ENCODE data around the gene RIN1. TPM values are rescaled to one million over a fixed set of nuclear protein-coding genes. Genes with fewer than 3 reads are reported as not detected.

RIN1 gene
- total and polyA plus RNA-seq, 2 of the 13 experiments (the other 11 are each of a cell fraction or from before 2014, with no cell fraction given): 2.4 to 4.1 TPM

DNA sequence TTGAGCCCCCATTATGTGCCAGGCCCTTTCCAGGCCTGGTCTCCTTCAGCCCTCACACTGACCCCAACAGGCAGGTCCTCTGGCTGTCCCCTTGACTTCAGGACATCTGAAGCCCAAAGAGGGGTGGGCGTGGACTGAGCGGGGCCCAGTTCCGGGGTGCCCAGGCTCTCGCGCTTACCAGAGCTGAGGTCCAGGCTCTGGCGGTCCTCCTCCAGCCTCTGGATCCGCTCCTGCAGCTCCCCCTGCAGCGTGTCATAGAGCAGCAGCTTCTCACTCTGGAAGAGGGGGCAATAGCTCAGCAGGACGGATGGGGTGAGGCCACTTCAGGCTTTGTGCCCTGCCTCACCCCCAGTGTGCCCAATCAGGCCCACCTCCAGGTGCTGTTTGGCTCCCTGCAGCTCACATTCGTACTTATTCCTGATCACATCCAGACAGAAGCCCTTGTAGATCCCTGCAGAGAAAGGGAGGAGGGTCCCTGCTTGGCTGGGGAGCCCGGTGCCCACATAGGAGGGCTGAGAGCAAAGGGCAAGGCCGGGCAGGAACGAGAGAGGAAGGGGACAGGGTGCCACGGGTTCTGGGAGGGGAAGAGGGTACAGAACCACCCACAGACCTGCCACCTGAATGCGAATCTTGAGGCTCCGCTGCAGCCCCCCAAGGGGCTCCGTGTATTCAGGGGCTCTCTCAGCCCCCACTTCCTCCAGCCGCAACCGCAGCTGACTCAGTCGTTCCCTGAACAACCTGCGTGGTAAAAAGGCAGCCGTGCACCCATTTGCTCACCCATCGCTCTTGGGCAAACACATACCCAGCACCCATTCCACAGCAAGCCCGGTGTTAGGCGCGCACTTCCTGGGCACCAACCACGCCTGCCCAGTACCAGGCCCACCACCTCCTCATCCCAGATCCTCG, 4.6 kb upstream of the RIN1 start:
- DNase-seq (ENCODE audit: low spot score): no peak
- POLR2A ChIA-PET: no interaction called here
- H3K9me3 ChIP-seq (ENCODE audit: low read length): no peaks in the 10 kb centered on the region
- no peak for ATAC-seq
- intact Hi-C loops (cut with micrococcal nuclease; ENCODE audit: unreplicated experiment) (no loop called here), in situ Hi-C loops (cut with HindIII; ENCODE audit: extremely low pct_ligation_motif_present, low pct_unique_long_range_greater_than_20kb) (no loop called here)
- peaks cover 19 to 29% of the 10 kb centered on the region in 2 experiments; a peak in 4 of 5 replicates for H3K36me3 ChIP-seq (replicated peaks in 1 of 2; ENCODE audit: control insufficient read depth in 1 of 2, insufficient read depth in 2 of 2, low read length in 2 of 2)
- peaks cover 30% of the 10 kb centered on the region for H3K4me1 ChIP-seq (ENCODE audit: insufficient read depth, low read length)
- no TSS peak for BruUV-seq (replicated peaks)
- no peak overlapping the region for H3K27ac ChIP-seq (ENCODE audit: extremely low read length, insufficient read depth, low read length)
- CTCF ChIA-PET (ENCODE audit: low intra/inter-chr PET ratio, low total read pairs): no interaction called here
- H3K9ac ChIP-seq (ENCODE audit: insufficient read depth, low read depth, low read length): no peak overlapping the region
- 97% methylated on average over 21 of the region's 28 CpGs for WGBS (ENCODE audit: low lambda C conversion rate)
- H3K27me3 ChIP-seq (ENCODE audit: control insufficient read depth in 1 of 2, insufficient read depth in 2 of 2, low read length in 2 of 2): no peaks in the 10 kb centered on the region; a peak in 1 of 5 replicates
- H2AFZ ChIP-seq (ENCODE audit: low read length): no peak overlapping the region
- no peak for FAIRE-seq
- H3K4me3 ChIP-seq (replicated peaks in 1 of 3; ENCODE audit: insufficient read depth in 1 of 3, low read depth in 2 of 3, low read length in 3 of 3): no peak overlapping the region
- H3K4me2 ChIP-seq (ENCODE audit: low read depth, low read length): no peak overlapping the region
- H3K79me2 ChIP-seq (ENCODE audit: insufficient read depth, low read length): peaks cover 23% of the 10 kb centered on the region
- no peaks in the 10 kb centered on the region for H4K20me1 ChIP-seq (ENCODE audit: insufficient read depth, low read length)
- TF ChIP-seq, protein P1, sequence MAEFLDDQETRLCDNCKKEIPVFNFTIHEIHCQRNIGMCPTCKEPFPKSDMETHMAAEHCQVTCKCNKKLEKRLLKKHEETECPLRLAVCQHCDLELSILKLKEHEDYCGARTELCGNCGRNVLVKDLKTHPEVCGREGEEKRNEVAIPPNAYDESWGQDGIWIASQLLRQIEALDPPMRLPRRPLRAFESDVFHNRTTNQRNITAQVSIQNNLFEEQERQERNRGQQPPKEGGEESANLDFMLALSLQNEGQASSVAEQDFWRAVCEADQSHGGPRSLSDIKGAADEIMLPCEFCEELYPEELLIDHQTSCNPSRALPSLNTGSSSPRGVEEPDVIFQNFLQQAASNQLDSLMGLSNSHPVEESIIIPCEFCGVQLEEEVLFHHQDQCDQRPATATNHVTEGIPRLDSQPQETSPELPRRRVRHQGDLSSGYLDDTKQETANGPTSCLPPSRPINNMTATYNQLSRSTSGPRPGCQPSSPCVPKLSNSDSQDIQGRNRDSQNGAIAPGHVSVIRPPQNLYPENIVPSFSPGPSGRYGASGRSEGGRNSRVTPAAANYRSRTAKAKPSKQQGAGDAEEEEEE (CRISPR knock-in tag; IDR thresholded peaks at IDR 0.05; ENCODE audit: borderline replicate concordance): no peak
- TF ChIP-seq IRF1 (CRISPR knock-in tag; IDR thresholded peaks at IDR 0.05; ENCODE audit: low read depth): no peak
- TF ChIP-seq ZNF720 (CRISPR knock-in tag; IDR thresholded peaks at IDR 0.05): no peak
- TF ChIP-seq BHLHE40 (IDR thresholded peaks at IDR 0.05; ENCODE audit: low read length): no peak
- no peak for TF ChIP-seq ZBTB10 (CRISPR knock-in tag; IDR thresholded peaks at IDR 0.05; ENCODE audit: borderline replicate concordance)
- TF ChIP-seq RNF219 (CRISPR knock-in tag; IDR thresholded peaks at IDR 0.05): no peak
- TF ChIP-seq ZNF563 (CRISPR knock-in tag; IDR thresholded peaks at IDR 0.05): no peak
- TF ChIP-seq TERF1 (CRISPR knock-in tag; IDR thresholded peaks at IDR 0.05): no peak
- TF ChIP-seq PRDM15 (CRISPR knock-in tag; IDR thresholded peaks at IDR 0.05): no peak

Measured in HepG2 (cell line).